Measurements from ENCODE around the gene STAMBPL1.

The STAMBPL1 gene

GRCh38 chr10:88934900-88935672, 55.0 kb downstream of the STAMBPL1 start:
- H3K9me3 ChIP-seq (ENCODE audit: insufficient read depth, low read length), result no peaks in the 10 kb centered on the region
- no peaks in the 10 kb centered on the region for H3K79me2 ChIP-seq (ENCODE audit: low read length)
- peak overlapping the region; percentile 16; the same call in 1 of the 2 replicates for H3K9ac ChIP-seq (ENCODE audit: low read length)
- H3K4me2 ChIP-seq (ENCODE audit: low read length), result peak overlapping the region; percentile 59
- peak; percentile 76 for TF ChIP-seq CTCF (IDR thresholded peaks at IDR 0.05; ENCODE audit: low read depth, low read length)
- no peak for TF ChIP-seq EZH2phosphoT487 (IDR thresholded peaks at IDR 0.05; ENCODE audit: low read depth)
- no peaks in the 10 kb centered on the region for H4K20me1 ChIP-seq (ENCODE audit: insufficient read depth, low read length)
- H3K36me3 ChIP-seq (replicated peaks; ENCODE audit: low read depth, low read length), result no peaks in the 10 kb centered on the region
- 0 out of 2 replicates have a peak overlapping the region, but pooled peaks have one; percentile 14 for H2AFZ ChIP-seq (ENCODE audit: low read depth, low read length)
- H3K4me3 ChIP-seq (ENCODE audit: low read length), result peak overlapping the region; percentile 46
- peak overlapping the region; percentile 64; the same call in 1 of the 2 replicates for H3K27ac ChIP-seq (ENCODE audit: low read length)
- no peaks in the 10 kb centered on the region for H3K27me3 ChIP-seq (ENCODE audit: low read depth, low read length)
- H3K4me1 ChIP-seq (ENCODE audit: low read length), result peaks cover 37% of the 10 kb centered on the region

- peaks cover 36% of the 10 kb centered on the region for H3K4me1 ChIP-seq (ENCODE audit: low read length)
- peak overlapping the region; percentile 59 for H3K4me2 ChIP-seq (ENCODE audit: low read length)
- H3K4me3 ChIP-seq (ENCODE audit: low read length), result peak overlapping the region; percentile 25
- peak overlapping the region; percentile 30; the same call in 1 of the 2 replicates for H3K9ac ChIP-seq (ENCODE audit: low read length)
- peak overlapping the region; percentile 64 for H3K27ac ChIP-seq (ENCODE audit: low read length)
- peak overlapping the region; percentile 15; the same call in 1 of the 2 replicates for H2AFZ ChIP-seq (ENCODE audit: low read depth, low read length)
- no peaks in the 10 kb centered on the region for H3K36me3 ChIP-seq (replicated peaks; ENCODE audit: low read depth, low read length)
- H4K20me1 ChIP-seq (ENCODE audit: insufficient read depth, low read length), result no peaks in the 10 kb centered on the region
- no peaks in the 10 kb centered on the region for H3K79me2 ChIP-seq (ENCODE audit: low read length)
- H3K9me3 ChIP-seq (ENCODE audit: insufficient read depth, low read length), result no peaks in the 10 kb centered on the region
- TF ChIP-seq CTCF (IDR thresholded peaks at IDR 0.05; ENCODE audit: low read depth, low read length), result no peak
- no peak for TF ChIP-seq EZH2phosphoT487 (IDR thresholded peaks at IDR 0.05; ENCODE audit: low read depth)
- no peaks in the 10 kb centered on the region for H3K27me3 ChIP-seq (ENCODE audit: low read depth, low read length)
Measured at GRCh38 chr10:88936656-88937055, 56.6 kb downstream of the STAMBPL1 start.

- no peak overlapping the region for H3K27ac ChIP-seq (ENCODE audit: low read length)
- no peak overlapping the region for H2AFZ ChIP-seq (ENCODE audit: low read depth, low read length)
- H3K79me2 ChIP-seq (ENCODE audit: low read length), result no peaks in the 10 kb centered on the region
- no peaks in the 10 kb centered on the region for H4K20me1 ChIP-seq (ENCODE audit: insufficient read depth, low read length)
- H3K36me3 ChIP-seq (replicated peaks; ENCODE audit: low read depth, low read length), result no peaks in the 10 kb centered on the region
- no peak for TF ChIP-seq CTCF (IDR thresholded peaks at IDR 0.05; ENCODE audit: low read depth, low read length)
- TF ChIP-seq EZH2phosphoT487 (IDR thresholded peaks at IDR 0.05; ENCODE audit: low read depth), result no peak
- H3K4me2 ChIP-seq (ENCODE audit: low read length), result no peak overlapping the region
- H3K9me3 ChIP-seq (ENCODE audit: insufficient read depth, low read length), result no peaks in the 10 kb centered on the region
- no peak overlapping the region for H3K4me3 ChIP-seq (ENCODE audit: low read length)
- H3K27me3 ChIP-seq (ENCODE audit: low read depth, low read length), result no peaks in the 10 kb centered on the region
- no peak overlapping the region for H3K9ac ChIP-seq (ENCODE audit: low read length)
- peaks cover 28% of the 10 kb centered on the region for H3K4me1 ChIP-seq (ENCODE audit: low read length)
Measured at GRCh38 chr10:88938039-88938438, 58.0 kb downstream of the STAMBPL1 start.

GRCh38 chr10:88938938-88939337, 58.9 kb downstream of the STAMBPL1 start:
- Histone ChIP-seq H3K4me3 (ENCODE audit: low read length) (no peak overlapping the region), H3K27me3 (ENCODE audit: low read depth, low read length) (no peaks in the 10 kb centered on the region), H3K79me2 (ENCODE audit: low read length) (no peaks in the 10 kb centered on the region), H2AFZ (ENCODE audit: low read depth, low read length) (no peak overlapping the region), H3K9me3 (ENCODE audit: insufficient read depth, low read length) (no peaks in the 10 kb centered on the region), H4K20me1 (ENCODE audit: insufficient read depth, low read length) (no peaks in the 10 kb centered on the region), H3K4me2 (ENCODE audit: low read length) (no peak overlapping the region), H3K9ac (ENCODE audit: low read length) (no peak overlapping the region), H3K36me3 (replicated peaks; ENCODE audit: low read depth, low read length) (no peaks in the 10 kb centered on the region), H3K27ac (ENCODE audit: low read length) (no peak overlapping the region), H3K4me1 (ENCODE audit: low read length) (peaks cover 28% of the 10 kb centered on the region)
- no peak for TF ChIP-seq EZH2phosphoT487 (IDR thresholded peaks at IDR 0.05; ENCODE audit: low read depth)
- TF ChIP-seq CTCF (IDR thresholded peaks at IDR 0.05; ENCODE audit: low read depth, low read length), result no peak

Measured in OCI-LY3 (cell line).